Cardiac muscle cell (in vitro differentiated cells and primary cell): ENCODE results near the gene RNF26. TPM values are rescaled to one million over a fixed set of nuclear protein-coding genes. Genes with fewer than 3 reads are reported as not detected.

ENCODE experiments used
- DNase-seq, 2 donors: peaks; one replicate each; pipeline versions ENCODE4 v3.0.0 to v3.0.0-alpha.2; 2010 to 2017; ENCODE audit warnings: low read depth in 1 of 2, low spot score in 1 of 2
- H3K27ac ChIP-seq: fragments of 200-600 bp; sonication (generic); 2 replicates; pipeline ENCODE4 v1.5.1; 2016
- H3K27me3 ChIP-seq: fragments of 200-600 bp; sonication (generic); 2 replicates; pipeline ENCODE4 v1.6.0; 2016; ENCODE audit warnings: control low read depth
- H3K36me3 ChIP-seq: fragments of 200-600 bp; sonication (generic); 2 replicates; pipeline ENCODE4 v1.5.1; 2016; ENCODE audit warnings: control low read depth
- H3K4me1 ChIP-seq: fragments of 200-600 bp; sonication (generic); 2 replicates; pipeline ENCODE4 v1.8.1; 2017; ENCODE audit warnings: low read depth, mild to moderate bottlenecking, mixed run types
- H3K4me3 ChIP-seq: fragments of 200-600 bp; sonication (generic); 2 replicates; pipeline ENCODE4 v1.5.1; 2016; ENCODE audit warnings: mild to moderate bottlenecking
- H3K9me3 ChIP-seq: fragments of 200-600 bp; sonication (generic); 2 replicates; pipeline ENCODE4 v1.5.1; 2017; ENCODE audit warnings: low read depth, mild to moderate bottlenecking, control low read depth
- CTCF ChIP-seq: IDR thresholded peaks from 2 replicates; pipeline ENCODE4 v1.5.1; 2012; ENCODE audit warnings: low read depth, mild to moderate bottlenecking, low read length
- polyA plus RNA-seq: library from polyadenylated mRNA; unstranded; fragments of >200 nt; fragmentation: Nextera tagmentation; extraction: Ambion mirVana; gene quantifications from 2 replicates; pipeline ENCODE4 v1.2.1, GENCODE V29; 2016
- total RNA-seq: library from RNA; depleted of rRNA; stranded (reverse); fragments of >200 nt; gene quantifications from 2 replicates; pipeline ENCODE4 v1.2.3, GENCODE V29; 2016

The RNF26 gene
- total and polyA plus RNA-seq, 2 experiments from 2014 or later = 18.6 to 45.6 TPM

- Histone ChIP-seq H3K4me3 (no peak overlapping the region), H3K27me3 (no peaks in the 10 kb centered on the region), H3K4me1 (peaks cover 44% of the 10 kb centered on the region), H3K9me3 (no peaks in the 10 kb centered on the region), H3K36me3 (no peaks in the 10 kb centered on the region), H3K27ac (no peak overlapping the region)
- no peak for DNase-seq
- TF ChIP-seq CTCF = no peak
These were observed 11.3 kb upstream of the RNF26 start for GRCh38 chr11:119322921-119323531.

GRCh38 chr11:119323532-119324033, 10.7 kb upstream of the RNF26 start:
- no peaks in the 10 kb centered on the region for H3K27me3 ChIP-seq
- peak; percentile 78 to 92 for DNase-seq
- H3K9me3 ChIP-seq = no peaks in the 10 kb centered on the region
- H3K4me1 ChIP-seq = peaks cover 39% of the 10 kb centered on the region
- no peak overlapping the region for H3K4me3 ChIP-seq
- peak; percentile 79 for TF ChIP-seq CTCF
- no peaks in the 10 kb centered on the region for H3K36me3 ChIP-seq
- H3K27ac ChIP-seq = peak overlapping the region; percentile 77

GRCh38 chr11:119324189-119324588, 10.1 kb upstream of the RNF26 start:
- TF ChIP-seq CTCF = no peak
- no peak for DNase-seq
- H3K9me3 ChIP-seq = no peaks in the 10 kb centered on the region
- H3K4me1 ChIP-seq = peaks cover 33% of the 10 kb centered on the region
- no peak overlapping the region for H3K4me3 ChIP-seq
- peak overlapping the region; percentile 77 for H3K27ac ChIP-seq
- no peaks in the 10 kb centered on the region for H3K36me3 ChIP-seq
- H3K27me3 ChIP-seq = no peaks in the 10 kb centered on the region

GRCh38 chr11:119329320-119329719, 5.0 kb upstream of the RNF26 start:
- no peak for DNase-seq
- no peaks in the 10 kb centered on the region for H3K36me3 ChIP-seq
- TF ChIP-seq CTCF = no peak
- H3K4me3 ChIP-seq = no peak overlapping the region
- peaks cover 4% of the 10 kb centered on the region for H3K4me1 ChIP-seq
- H3K27ac ChIP-seq = no peak overlapping the region
- no peaks in the 10 kb centered on the region for H3K9me3 ChIP-seq
- H3K27me3 ChIP-seq = no peaks in the 10 kb centered on the region

- no peak overlapping the region for H3K27ac ChIP-seq
- TF ChIP-seq CTCF = no peak
- H3K36me3 ChIP-seq = no peaks in the 10 kb centered on the region
- DNase-seq = no peak
- no peaks in the 10 kb centered on the region for H3K9me3 ChIP-seq
- peaks cover 4% of the 10 kb centered on the region for H3K4me1 ChIP-seq
- no peaks in the 10 kb centered on the region for H3K27me3 ChIP-seq
- no peak overlapping the region for H3K4me3 ChIP-seq
These were observed 4.1 kb upstream of the RNF26 start for GRCh38 chr11:119330237-119330636.
